ENCODE measurements around the gene DSCAML1.

DSCAML1 gene

GRCh38 chr11:117606211-117606610, 190.8 kb downstream of the DSCAML1 start:
- no peak for DNase-seq (ENCODE audit: low spot score)

DNA sequence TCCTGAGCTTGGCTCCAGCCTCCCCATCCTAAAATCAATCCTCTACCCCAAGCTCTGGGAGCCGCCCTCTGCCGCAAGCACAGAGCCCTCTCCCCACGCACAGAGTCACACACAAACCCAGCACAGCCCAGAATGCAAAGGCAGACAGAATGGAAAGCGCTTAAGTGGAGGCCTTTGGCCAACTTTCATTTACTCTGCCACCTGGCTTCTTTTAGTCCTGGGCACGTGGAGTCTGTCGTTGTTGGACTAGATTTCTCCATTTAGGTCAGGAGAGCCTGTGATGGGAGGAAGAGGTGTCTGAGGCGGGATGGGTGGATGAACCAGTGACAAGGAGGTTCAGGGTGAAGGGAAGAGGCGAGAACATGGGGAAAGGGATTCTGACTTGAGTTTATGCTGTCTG, 191.7 kb downstream of the DSCAML1 start:
- no peak for DNase-seq (ENCODE audit: low spot score)

DNA sequence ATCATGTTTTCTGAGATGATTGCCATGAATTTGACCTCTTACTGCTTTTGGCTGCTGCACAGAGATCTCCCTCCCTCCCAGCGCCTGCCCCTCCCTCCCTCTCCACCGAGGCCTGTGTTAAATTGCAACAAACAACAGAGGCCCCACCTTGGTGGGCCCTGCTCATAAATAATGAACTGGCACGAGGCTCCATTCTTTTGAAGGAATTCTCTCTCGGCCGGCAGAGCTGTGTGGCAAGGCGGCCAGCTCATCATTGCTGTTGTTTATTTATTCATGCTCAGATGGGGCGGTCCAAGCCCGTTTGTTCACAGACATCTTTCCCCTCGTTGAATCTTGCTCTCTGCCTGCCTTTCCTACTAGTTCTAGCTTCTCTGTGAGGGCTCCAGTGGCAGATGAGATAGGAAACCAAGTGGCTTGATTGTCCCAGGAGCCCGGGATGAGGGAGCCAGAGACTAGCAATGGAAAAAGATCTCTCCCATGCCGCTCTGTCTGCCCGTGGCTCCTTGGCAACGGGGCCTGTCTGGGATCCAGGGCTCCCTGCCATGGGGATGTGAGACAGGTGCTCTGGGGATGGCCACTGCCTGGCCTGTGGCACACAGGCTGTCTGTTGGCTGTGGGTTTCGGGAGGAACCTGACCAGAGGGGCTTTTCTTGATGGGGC, 192.6 kb downstream of the DSCAML1 start:
- no peak for DNase-seq (ENCODE audit: low spot score)

- no peak for DNase-seq (ENCODE audit: low spot score)
These were observed 193.1 kb downstream of the DSCAML1 start for GRCh38 chr11:117603932-117604331.

- DNase-seq (ENCODE audit: low spot score), result no peak
These were observed 195.9 kb downstream of the DSCAML1 start for GRCh38 chr11:117601006-117601708.

GRCh38 chr11:117600234-117600783, 196.7 kb downstream of the DSCAML1 start:
- DNase-seq (ENCODE audit: low spot score), result no peak

GRCh38 chr11:117597071-117597470, 199.9 kb downstream of the DSCAML1 start:
- DNase-seq (ENCODE audit: low spot score), result peak; percentile 84

- no peak for DNase-seq (ENCODE audit: low spot score)
These were observed 201.6 kb downstream of the DSCAML1 start for GRCh38 chr11:117595440-117595839.

GRCh38 chr11:117594721-117595120, 202.3 kb downstream of the DSCAML1 start:
- no peak for DNase-seq (ENCODE audit: low spot score)

- DNase-seq (ENCODE audit: low spot score), result no peak
These were observed 204.0 kb downstream of the DSCAML1 start for GRCh38 chr11:117593065-117593464.

GRCh38 chr11:117591316-117592039, 205.5 kb downstream of the DSCAML1 start:
- DNase-seq (ENCODE audit: low spot score), result no peak

- DNase-seq (ENCODE audit: low spot score), result no peak
These were observed 208.0 kb downstream of the DSCAML1 start for GRCh38 chr11:117589063-117589462.

GRCh38 chr11:117588166-117588810, 208.7 kb downstream of the DSCAML1 start:
- DNase-seq (ENCODE audit: low spot score), result no peak

DNA sequence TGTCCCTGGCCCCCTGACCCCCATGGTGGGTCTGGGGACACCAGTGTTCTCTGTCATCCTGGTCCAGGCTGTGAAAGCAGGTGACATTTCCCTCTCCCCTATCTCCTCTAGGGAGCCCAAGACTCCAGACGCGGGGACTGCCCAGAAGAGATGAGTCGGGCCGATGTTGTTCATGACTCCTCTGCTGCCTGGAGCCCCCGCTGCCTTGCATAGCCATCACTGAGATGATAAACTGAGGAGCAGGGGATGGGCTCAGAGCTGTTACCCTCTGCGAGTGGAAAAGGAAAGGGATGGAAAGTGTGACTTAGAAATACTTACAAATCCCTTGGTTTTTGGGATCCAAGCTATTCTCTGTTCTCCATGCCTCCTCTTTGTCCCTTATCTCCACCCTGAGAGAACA, 209.6 kb downstream of the DSCAML1 start:
- no peak for DNase-seq (ENCODE audit: low spot score)

DNA sequence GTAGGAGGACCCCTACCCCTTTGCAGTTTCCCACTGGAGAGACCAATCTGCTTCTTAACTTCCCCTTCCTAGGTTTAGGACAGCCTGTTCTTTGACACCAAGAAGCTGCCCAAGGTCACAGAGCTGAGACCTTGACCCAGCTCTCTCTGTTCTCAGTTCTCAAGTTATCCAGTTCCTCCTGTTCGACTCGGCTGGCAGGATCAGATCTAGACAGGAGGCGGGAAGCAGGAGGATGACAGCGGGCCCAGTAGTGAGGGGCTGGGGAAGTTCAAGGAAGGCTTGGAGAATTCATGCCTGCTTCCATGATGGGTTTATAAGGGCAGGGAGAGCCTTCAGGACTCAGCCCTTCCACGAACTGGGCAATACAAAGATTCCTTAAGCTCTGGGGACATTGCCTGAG, 210.6 kb downstream of the DSCAML1 start:
- DNase-seq (ENCODE audit: low spot score), result no peak

DNA sequence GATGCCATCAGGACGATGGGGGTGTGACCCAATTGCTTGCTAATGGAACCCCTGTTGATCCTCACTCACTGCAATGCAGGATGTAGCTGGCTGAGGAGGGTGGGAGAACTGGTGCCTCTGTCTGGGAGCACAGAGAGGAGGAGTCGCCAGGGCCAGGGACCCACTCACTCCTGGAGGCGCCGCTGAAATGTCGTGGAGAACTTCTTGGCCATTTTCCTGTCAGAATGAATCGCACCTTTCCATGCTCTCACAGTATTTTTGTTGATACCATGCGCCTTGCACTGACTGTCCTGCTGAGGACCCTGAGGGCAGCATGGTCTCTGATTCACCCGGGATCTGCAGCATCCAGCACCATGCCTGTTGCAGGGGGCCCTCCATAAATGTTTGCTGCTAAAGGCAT, 211.4 kb downstream of the DSCAML1 start:
- DNase-seq (ENCODE audit: low spot score), result no peak

- no peak for DNase-seq (ENCODE audit: low spot score)
These were observed 212.8 kb downstream of the DSCAML1 start for GRCh38 chr11:117584056-117584830.

- DNase-seq (ENCODE audit: low spot score), result peak; percentile 45
These were observed 213.8 kb downstream of the DSCAML1 start for GRCh38 chr11:117583063-117583801.

DNA sequence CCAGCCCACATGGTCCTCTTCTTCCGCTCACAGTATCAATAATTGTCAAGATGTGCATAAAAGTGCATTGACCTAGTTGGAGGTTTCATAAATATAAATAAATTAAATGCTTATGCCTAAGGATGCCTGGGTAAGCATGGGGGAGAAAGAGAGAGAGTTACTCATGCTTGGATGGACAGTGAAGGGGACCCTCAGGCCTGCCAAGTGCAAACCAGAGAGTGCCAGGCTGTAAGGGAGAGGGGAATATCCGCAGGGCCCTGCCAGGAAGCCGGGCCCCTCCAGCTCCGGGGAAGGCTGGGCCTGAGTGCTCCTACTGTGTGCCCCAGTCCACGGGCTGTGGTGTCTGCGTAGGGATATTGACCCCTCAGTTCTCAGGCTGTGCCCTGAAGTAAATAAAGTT, 214.6 kb downstream of the DSCAML1 start:
- DNase-seq (ENCODE audit: low spot score), result no peak

- no peak for DNase-seq (ENCODE audit: low spot score)
These were observed 216.2 kb downstream of the DSCAML1 start for GRCh38 chr11:117580866-117581265.

DNA sequence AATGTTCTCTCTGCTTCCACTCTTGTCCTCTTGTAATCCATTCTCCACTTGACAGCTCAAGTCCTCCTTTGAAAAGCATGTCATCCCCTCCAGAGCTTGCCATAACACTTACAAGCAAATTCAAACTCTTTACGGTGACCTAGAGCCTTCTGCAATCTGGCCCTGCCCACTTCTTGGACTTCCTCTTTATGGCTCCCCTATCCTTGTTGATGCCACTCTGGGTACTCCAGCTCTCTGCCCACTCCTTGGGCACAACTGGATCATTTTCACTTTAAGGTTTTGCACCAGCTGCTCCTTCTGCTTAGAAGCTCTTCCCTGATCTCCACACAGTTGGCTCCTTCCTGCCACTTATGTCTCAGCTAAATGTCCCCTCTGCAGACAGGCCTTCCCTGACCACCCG, 217.9 kb downstream of the DSCAML1 start:
- DNase-seq (ENCODE audit: low spot score), result no peak
